H9 (cell line): ENCODE results near the gene SDHAF3. TPM values are rescaled to one million over a fixed set of nuclear protein-coding genes. Genes with fewer than 3 reads are reported as not detected.

ENCODE experiments used
- DNase-seq: peaks from one replicate; pipeline ENCODE4 v3.0.0-alpha.2; 2017
- H2AFZ ChIP-seq: one replicate; pipeline ENCODE4 v1.6.1; 2013; ENCODE audit warnings: mild to moderate bottlenecking, low read length, control low read depth, moderate library complexity
- H2AK5ac ChIP-seq: 2 replicates; pipeline ENCODE4 v1.6.1; 2013; ENCODE audit warnings: low read length, control low read depth, mixed read lengths; ENCODE audit not compliant: insufficient read length
- H2BK120ac ChIP-seq: one replicate; pipeline ENCODE4 v1.6.1; 2013; ENCODE audit warnings: low read depth, mild to moderate bottlenecking, low read length, control low read depth, inconsistent platforms; ENCODE audit not compliant: poor library complexity, severe bottlenecking
- H2BK12ac ChIP-seq: 2 replicates; pipeline ENCODE4 v1.6.1; 2013; ENCODE audit warnings: low read length, control low read depth, mixed read lengths, low read depth; ENCODE audit not compliant: insufficient read length
- H2BK15ac ChIP-seq: 2 replicates; pipeline ENCODE4 v1.6.1; 2013; ENCODE audit warnings: low read depth, low read length, control low read depth
- H2BK20ac ChIP-seq: one replicate; pipeline ENCODE4 v1.6.1; 2013; ENCODE audit warnings: low read depth, mild to moderate bottlenecking, low read length, control low read depth, inconsistent platforms; ENCODE audit not compliant: poor library complexity, severe bottlenecking
- H2BK5ac ChIP-seq: 2 replicates; pipeline ENCODE4 v1.6.1; 2013; ENCODE audit warnings: low read length, control low read depth, mixed read lengths; ENCODE audit not compliant: insufficient read length
- H3K14ac ChIP-seq: 2 replicates; pipeline ENCODE4 v1.6.1; 2013; ENCODE audit warnings: low read length, control low read depth; ENCODE audit not compliant: insufficient read depth
- H3K18ac ChIP-seq: 2 replicates; pipeline ENCODE4 v1.6.1; 2013; ENCODE audit warnings: low read depth, mild to moderate bottlenecking, mixed read lengths, low read length, control low read depth; ENCODE audit not compliant: insufficient read length
- H3K23ac ChIP-seq: 2 replicates; pipeline ENCODE4 v1.6.1; 2013; ENCODE audit warnings: low read length, control low read depth, mixed read lengths, low read depth; ENCODE audit not compliant: insufficient read length
- H3K23me2 ChIP-seq: 2 replicates; pipeline ENCODE4 v1.6.1; 2013; ENCODE audit warnings: low read depth, mild to moderate bottlenecking, mixed read lengths, low read length, control low read depth; ENCODE audit not compliant: insufficient read length, poor library complexity, severe bottlenecking
- H3K27ac ChIP-seq: 2 replicates; pipeline ENCODE4 v1.5.1; 2013; ENCODE audit warnings: low read length, control low read depth, mixed read lengths, low read depth; ENCODE audit not compliant: insufficient read length
- H3K27me3 ChIP-seq: 2 replicates; pipeline ENCODE4 v1.6.1; 2013; ENCODE audit warnings: low read length, control low read depth, inconsistent platforms; ENCODE audit not compliant: insufficient read depth
- H3K4ac ChIP-seq: 2 replicates; pipeline ENCODE4 v1.6.1; 2013; ENCODE audit warnings: low read depth, mild to moderate bottlenecking, control low read depth, inconsistent platforms, low read length, moderate library complexity
- H3K4me1 ChIP-seq: 2 replicates; pipeline ENCODE4 v1.6.1; 2013; ENCODE audit warnings: low read length, control low read depth, inconsistent platforms; ENCODE audit not compliant: insufficient read depth
- H3K4me2 ChIP-seq: 2 replicates; pipeline ENCODE4 v1.6.1; 2013; ENCODE audit warnings: low read length, control low read depth, mixed read lengths; ENCODE audit not compliant: insufficient read length, insufficient read depth
- H3K56ac ChIP-seq: 2 replicates; pipeline ENCODE4 v1.6.1; 2013; ENCODE audit warnings: low read depth, mild to moderate bottlenecking, mixed read lengths, low read length, control low read depth; ENCODE audit not compliant: insufficient read length
- H3K79me1 ChIP-seq: 2 replicates; pipeline ENCODE4 v1.6.1; 2013; ENCODE audit warnings: low read depth, mild to moderate bottlenecking, moderate library complexity, low read length, control low read depth, inconsistent platforms; ENCODE audit not compliant: insufficient read depth, poor library complexity, severe bottlenecking
- H3K79me2 ChIP-seq: 2 replicates; pipeline ENCODE4 v1.6.1; 2013; ENCODE audit warnings: low read length, control low read depth, inconsistent platforms; ENCODE audit not compliant: insufficient read depth
- H3K9ac ChIP-seq: 2 replicates; pipeline ENCODE4 v1.6.1; 2013; ENCODE audit warnings: low read length, control low read depth, mixed read lengths; ENCODE audit not compliant: insufficient read length; ENCODE audit errors: extremely low read depth
- H3K9me3 ChIP-seq: one replicate; pipeline ENCODE4 v1.6.1; 2013; ENCODE audit warnings: low read depth, low read length, inconsistent platforms; ENCODE audit not compliant: control insufficient read depth
- H3T11ph ChIP-seq: one replicate; pipeline ENCODE4 v1.6.1; 2013; ENCODE audit warnings: mild to moderate bottlenecking, low read length, control low read depth, inconsistent platforms
- H4K20me1 ChIP-seq: one replicate; pipeline ENCODE4 v1.6.1; 2013; ENCODE audit not compliant: control insufficient read depth, insufficient read length, insufficient read depth
- H4K5ac ChIP-seq: 2 replicates; pipeline ENCODE4 v1.6.1; 2013; ENCODE audit warnings: low read depth, mild to moderate bottlenecking, mixed read lengths, low read length, control low read depth; ENCODE audit not compliant: insufficient read length
- H4K8ac ChIP-seq: replicated peaks from 2 replicates; pipeline ENCODE4 v1.6.1; 2013; ENCODE audit warnings: low read length, control low read depth, mixed read lengths, low read depth; ENCODE audit not compliant: insufficient read length
- H4K91ac ChIP-seq: 2 replicates; pipeline ENCODE4 v1.6.1; 2013; ENCODE audit warnings: low read depth, mild to moderate bottlenecking, moderate library complexity, mixed read lengths, low read length, control low read depth; ENCODE audit not compliant: insufficient read length
- H3K27ac Mint-ChIP-seq, 3 experiments: 2 replicates in 2 of 3; 3 replicates in 1 of 3; pipeline ENCODE4 v1.8.0; 2020 to 2021; ENCODE audit warnings: mixed read lengths in 3 of 3, mild to moderate bottlenecking in 1 of 3, moderate library complexity in 1 of 3
- H3K27me3 Mint-ChIP-seq: 2 replicates; pipeline ENCODE4 v1.8.0; 2021; ENCODE audit warnings: low read depth, mild to moderate bottlenecking, moderate library complexity, mixed read lengths
- H3K36me3 Mint-ChIP-seq, 3 experiments: 2 replicates in 2 of 3; 3 replicates in 1 of 3; pipeline ENCODE4 v1.8.0; 2020 to 2021; ENCODE audit warnings: low read depth in 3 of 3, mixed read lengths in 3 of 3; ENCODE audit not compliant: insufficient read depth in 1 of 3
- H3K4me1 Mint-ChIP-seq, 2 experiments: 2 replicates each; pipeline ENCODE4 v1.8.0; 2020; ENCODE audit warnings: mixed read lengths in 2 of 2
- H3K4me3 Mint-ChIP-seq, 2 experiments: 2 replicates in 1 of 2; 3 replicates in 1 of 2; pipeline ENCODE4 v1.8.0; 2020 to 2021; ENCODE audit warnings: mild to moderate bottlenecking in 2 of 2, mixed read lengths in 2 of 2, moderate library complexity in 1 of 2
- H3K9me3 Mint-ChIP-seq, 2 experiments: 2 replicates in 1 of 2; 3 replicates in 1 of 2; pipeline ENCODE4 v1.8.0; 2020; ENCODE audit warnings: mild to moderate bottlenecking in 2 of 2, mixed read lengths in 2 of 2, moderate library complexity in 1 of 2
- CTCF ChIP-seq: fragments of 200-600 bp; sonication (generic); conservative IDR thresholded peaks from 3 replicates; pipeline ENCODE4 v1.8.0; 2021; ENCODE audit warnings: antibody characterized with exemption, mild to moderate bottlenecking
- WGBS: extraction: QIAGEN DNeasy Blood & Tissue Kit; methylation state at CpG from one replicate; pipeline ENCODE4 v1.1.7; 2013; ENCODE audit warnings: missing lambda C conversion rate, low lambda C conversion rate, mixed read lengths; ENCODE audit not compliant: insufficient read length; ENCODE audit errors: extremely low coverage; 5-methylcytosine and 5-hydroxymethylcytosine counted together
- total RNA-seq: library from RNA; stranded (reverse); gene quantifications from 2 replicates; pipeline ENCODE4 v1.2.1, GENCODE V29; 2021

The SDHAF3 gene
- total RNA-seq, 1 experiment from 2014 or later = 14.1 TPM

GRCh38 chr7:97090761-97091353 is 26.6 kb upstream of the SDHAF3 start:
- H2BK15ac ChIP-seq = no peak overlapping the region
- no peak overlapping the region for H2BK5ac ChIP-seq
- Mint-ChIP-seq H3K4me3 (no peak overlapping the region), H3K4me1 (no peaks in the 10 kb centered on the region), H3K27me3 (peaks cover 7% of the 10 kb centered on the region), H3K27ac (no peak overlapping the region), H3K9me3 (no peaks in the 10 kb centered on the region), H3K36me3 (no peaks in the 10 kb centered on the region)
- H3K23me2 ChIP-seq = no peaks in the 10 kb centered on the region
- no peaks in the 10 kb centered on the region for H3K79me1 ChIP-seq
- no peak overlapping the region for H3K4ac ChIP-seq
- H3K9ac ChIP-seq = no peak overlapping the region
- H2BK120ac ChIP-seq = no peak overlapping the region
- no peak overlapping the region for H2AFZ ChIP-seq
- no peak overlapping the region for H2BK20ac ChIP-seq
- no peaks in the 10 kb centered on the region for H3K9me3 ChIP-seq
- H3K27ac ChIP-seq = no peak overlapping the region
- no peaks in the 10 kb centered on the region for H3K79me2 ChIP-seq
- H4K5ac ChIP-seq = no peak overlapping the region
- H3T11ph ChIP-seq = no peak overlapping the region
- H3K23ac ChIP-seq = no peak overlapping the region
- H3K56ac ChIP-seq = no peak overlapping the region
- no peak for DNase-seq
- no peak overlapping the region for H4K91ac ChIP-seq
- no peak overlapping the region for H4K8ac ChIP-seq
- no peak overlapping the region for H3K14ac ChIP-seq
- no peak for TF ChIP-seq CTCF
- H3K18ac ChIP-seq = no peak overlapping the region
- no peaks in the 10 kb centered on the region for H3K4me1 ChIP-seq
- no peak overlapping the region for H3K4me2 ChIP-seq
- WGBS = no CpG with 5 or more reads among the region's 1 CpG
- no peaks in the 10 kb centered on the region for H3K27me3 ChIP-seq
- H4K20me1 ChIP-seq = no peaks in the 10 kb centered on the region
- no peak overlapping the region for H2BK12ac ChIP-seq
- no peak overlapping the region for H2AK5ac ChIP-seq
